Esophagus squamous epithelium (tissue), 4 donors: ENCODE measurements around the gene UGT2B10.

Source experiments
- POLR2A ChIP-seq, 4 donors: fragments of 450-650 bp; IDR thresholded peaks; one replicate each; pipeline ENCODE4 v1.6.1; 2017; ENCODE audit warnings: antibody characterized with exemption in 4 of 4, mild to moderate bottlenecking in 4 of 4, moderate library complexity in 3 of 4
- TF ChIP-seq, protein P1 (sequence below), 6 experiments: fragments of 450-650 bp in 4 of 6; fragments of 200-600 bp in 2 of 6; sonication (generic) in 2 of 6; IDR thresholded peaks; one replicate each; pipeline ENCODE4 v1.5.1; 2016 to 2019; ENCODE audit warnings: antibody characterized with exemption in 6 of 6, mild to moderate bottlenecking in 4 of 6, moderate library complexity in 4 of 6

DNA sequence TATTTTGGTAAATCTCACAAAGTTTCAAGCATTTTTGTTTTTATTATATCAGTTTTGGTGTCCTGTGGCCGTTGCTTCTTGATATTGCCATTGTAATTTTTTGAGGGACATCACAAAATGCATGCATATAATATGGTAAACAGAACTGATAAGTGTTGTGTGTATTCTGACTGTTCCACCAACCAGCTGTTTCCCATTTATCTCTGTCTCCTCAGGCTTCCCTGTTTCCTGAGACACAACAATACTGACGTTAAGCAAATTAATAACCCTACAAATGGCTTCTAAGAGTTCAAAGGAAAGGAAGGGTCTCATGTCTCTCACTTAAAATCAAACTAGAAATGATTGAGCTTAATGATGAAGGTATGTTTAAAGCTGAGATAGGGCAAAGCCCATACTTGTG is 40.0 kb downstream of the UGT2B10 start:
- TF ChIP-seq, protein P1, sequence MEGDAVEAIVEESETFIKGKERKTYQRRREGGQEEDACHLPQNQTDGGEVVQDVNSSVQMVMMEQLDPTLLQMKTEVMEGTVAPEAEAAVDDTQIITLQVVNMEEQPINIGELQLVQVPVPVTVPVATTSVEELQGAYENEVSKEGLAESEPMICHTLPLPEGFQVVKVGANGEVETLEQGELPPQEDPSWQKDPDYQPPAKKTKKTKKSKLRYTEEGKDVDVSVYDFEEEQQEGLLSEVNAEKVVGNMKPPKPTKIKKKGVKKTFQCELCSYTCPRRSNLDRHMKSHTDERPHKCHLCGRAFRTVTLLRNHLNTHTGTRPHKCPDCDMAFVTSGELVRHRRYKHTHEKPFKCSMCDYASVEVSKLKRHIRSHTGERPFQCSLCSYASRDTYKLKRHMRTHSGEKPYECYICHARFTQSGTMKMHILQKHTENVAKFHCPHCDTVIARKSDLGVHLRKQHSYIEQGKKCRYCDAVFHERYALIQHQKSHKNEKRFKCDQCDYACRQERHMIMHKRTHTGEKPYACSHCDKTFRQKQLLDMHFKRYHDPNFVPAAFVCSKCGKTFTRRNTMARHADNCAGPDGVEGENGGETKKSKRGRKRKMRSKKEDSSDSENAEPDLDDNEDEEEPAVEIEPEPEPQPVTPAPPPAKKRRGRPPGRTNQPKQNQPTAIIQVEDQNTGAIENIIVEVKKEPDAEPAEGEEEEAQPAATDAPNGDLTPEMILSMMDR (IDR thresholded peaks at IDR 0.05): no peak
- no peak for TF ChIP-seq POLR2A (IDR thresholded peaks at IDR 0.05)
